GM12892 (cell line): ENCODE measurements around the gene RFFL.

Experiments
- POLR2A ChIP-seq: IDR thresholded peaks from 2 replicates; pipeline ENCODE4 v1.6.1; 2011; ENCODE audit warnings: low read depth, low read length, control low read depth
- POLR2AphosphoS5 ChIP-seq: IDR thresholded peaks from 2 replicates; pipeline ENCODE4 v1.6.1; 2011; ENCODE audit warnings: low read depth, low read length, control low read depth

DNA sequence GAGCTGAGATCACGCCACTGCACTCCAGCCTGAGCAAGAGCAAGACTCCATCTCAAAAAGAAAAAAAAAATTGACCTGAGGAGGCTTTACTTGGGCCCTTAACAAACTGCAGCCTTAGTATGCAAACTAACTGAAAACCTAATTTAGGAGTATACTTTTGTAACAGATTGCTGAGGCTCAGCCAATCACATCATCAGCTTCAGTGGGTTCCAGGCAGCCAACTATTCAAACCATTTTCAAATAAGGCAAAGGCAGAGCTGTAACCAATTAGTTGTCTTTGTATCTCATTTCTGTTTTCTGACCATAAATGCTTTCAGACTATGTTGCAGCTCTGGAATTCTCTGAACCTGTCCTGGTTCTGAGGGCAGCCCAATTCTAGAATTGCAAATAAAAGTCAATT, 32.2 kb upstream of the RFFL start:
- TF ChIP-seq POLR2A (no peak), POLR2AphosphoS5 (no peak)
